ENCODE data around the gene IKZF1. TPM values are rescaled to one million over a fixed set of nuclear protein-coding genes. Genes with fewer than 3 reads are reported as not detected.

The IKZF1 gene
- total RNA-seq, 4 donors from 2014 or later, result 25.3 to 108 (median 31.7) TPM

GRCh38 chr7:50431316-50431715 lies 126.8 kb downstream of the IKZF1 start:
- H3K36me3 ChIP-seq, result no peaks in the 10 kb centered on the region
- no peaks in the 10 kb centered on the region for H3K9me3 ChIP-seq
- no peak overlapping the region for H3K4me3 ChIP-seq
- no peak for DNase-seq
- H3K4me1 ChIP-seq, result no peaks in the 10 kb centered on the region
- H3K27me3 ChIP-seq, result no peaks in the 10 kb centered on the region
- H3K27ac ChIP-seq, result no peak overlapping the region
- TF ChIP-seq CTCF (IDR thresholded peaks at IDR 0.05) (no peak), POLR2A (IDR thresholded peaks at IDR 0.05) (no peak)

GRCh38 chr7:50431722-50432305 lies 127.3 kb downstream of the IKZF1 start:
- no peak overlapping the region for H3K4me3 ChIP-seq
- no peaks in the 10 kb centered on the region for H3K36me3 ChIP-seq
- DNase-seq, result no peak
- H3K27ac ChIP-seq, result no peak overlapping the region
- no peaks in the 10 kb centered on the region for H3K27me3 ChIP-seq
- TF ChIP-seq POLR2A (IDR thresholded peaks at IDR 0.05), result no peak
- TF ChIP-seq CTCF (IDR thresholded peaks at IDR 0.05), result no peak
- H3K9me3 ChIP-seq, result no peaks in the 10 kb centered on the region
- H3K4me1 ChIP-seq, result no peaks in the 10 kb centered on the region

- DNase-seq, result no peak
- TF ChIP-seq CTCF (IDR thresholded peaks at IDR 0.05) (no peak), POLR2A (IDR thresholded peaks at IDR 0.05) (no peak)
- Histone ChIP-seq H3K9me3 (no peaks in the 10 kb centered on the region), H3K36me3 (no peaks in the 10 kb centered on the region), H3K4me3 (no peak overlapping the region), H3K27ac (no peak overlapping the region), H3K4me1 (no peaks in the 10 kb centered on the region), H3K27me3 (no peaks in the 10 kb centered on the region)
Measured at GRCh38 chr7:50436133-50436806, 131.8 kb downstream of the IKZF1 start.

GRCh38 chr7:50446542-50446960 lies 142.0 kb downstream of the IKZF1 start:
- TF ChIP-seq POLR2A (IDR thresholded peaks at IDR 0.05) (no peak), CTCF (IDR thresholded peaks at IDR 0.05) (no peak)
- Histone ChIP-seq H3K27ac (no peak overlapping the region), H3K36me3 (peaks cover 0 to 15% (median 0%) of the 10 kb centered on the region in 3 donors), H3K4me1 (peaks cover 0 to 10% (median 4%) of the 10 kb centered on the region in 4 donors), H3K4me3 (no peak overlapping the region), H3K9me3 (no peaks in the 10 kb centered on the region), H3K27me3 (no peaks in the 10 kb centered on the region)
- DNase-seq, result no peak

- Histone ChIP-seq H3K36me3 (peaks cover 0 to 15% (median 0%) of the 10 kb centered on the region in 3 donors), H3K4me3 (no peak overlapping the region), H3K4me1 (peaks cover 0 to 10% (median 4%) of the 10 kb centered on the region in 4 donors), H3K9me3 (no peaks in the 10 kb centered on the region), H3K27ac (no peak overlapping the region), H3K27me3 (no peaks in the 10 kb centered on the region)
- TF ChIP-seq CTCF (IDR thresholded peaks at IDR 0.05) (no peak), POLR2A (IDR thresholded peaks at IDR 0.05) (no peak)
- no peak for DNase-seq
Measured at GRCh38 chr7:50448823-50449222, 144.3 kb downstream of the IKZF1 start.
